ENCODE measurements around the gene IRX5.

IRX5 gene

GRCh38 chr16:54930005-54930868 lies at the start of gene IRX5:
Gene IRX5 (plus strand): TSS chr16:54930865. CDS start chr16:54931199, 334 bp downstream.
- peak; percentile 88 for DNase-seq

- DNase-seq = no peak
Observed at GRCh38 chr16:54882556-54882955, 48.1 kb upstream of the IRX5 start.

- DNase-seq = no peak
Observed at GRCh38 chr16:54883358-54883757, 47.3 kb upstream of the IRX5 start.

- no peak for DNase-seq
Observed at GRCh38 chr16:54886078-54886477, 44.6 kb upstream of the IRX5 start.

- no peak for DNase-seq
Observed at GRCh38 chr16:54890381-54890780, 40.3 kb upstream of the IRX5 start.

GRCh38 chr16:54891346-54891745 lies 39.3 kb upstream of the IRX5 start:
- DNase-seq = no peak

- no peak for DNase-seq
Observed at GRCh38 chr16:54892981-54893380, 37.7 kb upstream of the IRX5 start.

GRCh38 chr16:54897930-54898329 lies 32.7 kb upstream of the IRX5 start:
- no peak for DNase-seq

- DNase-seq = no peak
Observed at GRCh38 chr16:54901606-54902005, 29.1 kb upstream of the IRX5 start.

- DNase-seq = no peak
Observed at GRCh38 chr16:54903047-54903446, 27.6 kb upstream of the IRX5 start.

- no peak for DNase-seq
Observed at GRCh38 chr16:54911079-54911478, 19.6 kb upstream of the IRX5 start.

GRCh38 chr16:54912720-54913119 lies 17.9 kb upstream of the IRX5 start:
- no peak for DNase-seq

GRCh38 chr16:54921206-54921824 lies 9.3 kb upstream of the IRX5 start:
- DNase-seq = no peak

GRCh38 chr16:54923055-54923473 lies 7.6 kb upstream of the IRX5 start:
- no peak for DNase-seq

- no peak for DNase-seq
Observed at GRCh38 chr16:54923988-54924387, 6.7 kb upstream of the IRX5 start.

- DNase-seq = no peak
Observed at GRCh38 chr16:54926166-54926838, 4.4 kb upstream of the IRX5 start.

GRCh38 chr16:54927125-54928015 lies 3.3 kb upstream of the IRX5 start:
- no peak for DNase-seq

- no peak for DNase-seq
Observed at GRCh38 chr16:54928016-54928356, 2.7 kb upstream of the IRX5 start.

- no peak for DNase-seq
Observed at GRCh38 chr16:54928411-54929089, 2.1 kb upstream of the IRX5 start.

- DNase-seq = peak; percentile 96
Observed at GRCh38 chr16:54929090-54930004, 1.3 kb upstream of the IRX5 start.

- DNase-seq = no peak
Observed at GRCh38 chr16:54930869-54931119, 129 bp downstream of the IRX5 start.
